Panc1 (cell line): ENCODE measurements around the gene FAR2. TPM values are rescaled to one million over a fixed set of nuclear protein-coding genes. Genes with fewer than 3 reads are reported as not detected.

Experiments
- ATAC-seq: fragments of 200-7000 bp; cut with Tn5 transposase; 2 replicates; pipeline ENCODE4 v1.9.1; 2020; ENCODE audit warnings: mild to moderate bottlenecking, moderate library complexity
- BruUV-seq: library from RNA; stranded (reverse); fragments of 400-500 nt; replicated peaks from 2 replicates; lab custom pipeline; 2021; lab: Mats Ljungman, UMichigan
- CTCF ChIA-PET: fragments of 300-600 bp; sonication (Branson Sonifier 250); formaldehyde crosslinking; loops from one replicate; lab custom pipeline; 2022; ENCODE audit warnings: antibody characterized with exemption; lab: Charles Lee
- POLR2A ChIA-PET: fragments of 300-600 bp; sonication (Branson Sonifier 250); formaldehyde crosslinking; loops from one replicate; lab custom pipeline; 2022; ENCODE audit warnings: antibody characterized with exemption; lab: Charles Lee
- DNase-seq: peaks from one replicate; pipeline ENCODE4 v3.0.0-alpha.2; 2010; ENCODE audit warnings: low read depth, low spot score
- H3K27ac ChIP-seq: 2 replicates; pipeline ENCODE4 v1.5.1; 2011; ENCODE audit warnings: mild to moderate bottlenecking, low read length, inconsistent platforms
- H3K27me3 ChIP-seq: fragments of 200-500 bp; sonication (Bioruptor generic); 2 replicates; pipeline ENCODE4 v1.6.0; 2014; ENCODE audit warnings: low read length, inconsistent platforms; ENCODE audit not compliant: control insufficient read depth, insufficient read depth
- H3K36me3 ChIP-seq: fragments of 200-500 bp; sonication (Bioruptor generic); 2 replicates; pipeline ENCODE4 v1.5.1; 2014; ENCODE audit warnings: inconsistent platforms, mild to moderate bottlenecking, low read length, moderate library complexity; ENCODE audit not compliant: control insufficient read depth, insufficient read depth
- H3K4me1 ChIP-seq: 2 replicates; pipeline ENCODE4 v1.5.1; 2011; ENCODE audit warnings: inconsistent platforms, mild to moderate bottlenecking, low read length, moderate library complexity; ENCODE audit not compliant: control insufficient read depth, insufficient read depth
- H3K4me3 ChIP-seq, 2 experiments: 2 replicates each; pipeline ENCODE4 v1.5.1; 2011 to 2012; ENCODE audit warnings: low read depth in 2 of 2, low read length in 2 of 2, mild to moderate bottlenecking in 2 of 2, inconsistent platforms in 1 of 2, moderate library complexity in 1 of 2
- H3K9me3 ChIP-seq: fragments of 200-500 bp; sonication (Bioruptor generic); 2 replicates; pipeline ENCODE4 v1.5.1; 2014; ENCODE audit warnings: low read depth, mild to moderate bottlenecking, inconsistent platforms, low read length, moderate library complexity; ENCODE audit not compliant: control insufficient read depth, insufficient read depth
- POLR2AphosphoS5 ChIP-seq: IDR thresholded peaks from 2 replicates; pipeline ENCODE4 v1.6.1; 2012; ENCODE audit warnings: mild to moderate bottlenecking, low read depth, low read length, moderate library complexity
- REST ChIP-seq, 2 experiments: IDR thresholded peaks; 2 replicates each; pipeline ENCODE4 v1.6.1; 2011 to 2012; ENCODE audit warnings: low read depth in 2 of 2, control low read depth in 1 of 2, low read length in 1 of 2, mild to moderate bottlenecking in 1 of 2, moderate library complexity in 1 of 2; ENCODE audit not compliant: insufficient read depth in 1 of 2
- SIN3A ChIP-seq: IDR thresholded peaks from 2 replicates; pipeline ENCODE4 v1.6.1; 2012; ENCODE audit warnings: low read depth, mild to moderate bottlenecking, low read length, moderate library complexity, borderline replicate concordance; ENCODE audit not compliant: insufficient read depth
- TCF7L2 ChIP-seq: IDR thresholded peaks from 2 replicates; pipeline ENCODE4 v1.6.1; 2011; ENCODE audit warnings: mild to moderate bottlenecking, low read depth, low read length, inconsistent platforms
- in situ Hi-C: cut with HindIII; loops from 2 replicates; pipeline ENCODE4 v1.10.0; 2016; ENCODE audit warnings: low sequenced_read_pairs, low pct_unique_long_range_greater_than_20kb
- intact Hi-C: fragments of 100-400 bp; cut with micrococcal nuclease; formaldehyde crosslinking; loops from one replicate; pipeline ENCODE4 v1.10.0; 2022; ENCODE audit not compliant: unreplicated experiment
- total RNA-seq: library from RNA; stranded (reverse); gene quantifications from one replicate; pipeline ENCODE4 v1.2.1, GENCODE V29; 2021; ENCODE audit not compliant: unreplicated experiment
- TF ChIP-seq, protein P1 (sequence below): fragments of 450-650 bp; IDR thresholded peaks from 2 replicates; pipeline ENCODE4 v1.5.1; 2017; ENCODE audit warnings: mild to moderate bottlenecking

The FAR2 gene
- total RNA-seq, 1 experiment from 2014 or later: 6.2 TPM

GRCh38 chr12:29110506-29111442 lies 38.3 kb upstream of the FAR2 start:
- Histone ChIP-seq H3K36me3 (no peaks in the 10 kb centered on the region), H3K27ac (no peak overlapping the region), H3K9me3 (peaks cover 3% of the 10 kb centered on the region; the same call in 1 of the 2 replicates), H3K4me1 (no peaks in the 10 kb centered on the region), H3K27me3 (no peaks in the 10 kb centered on the region), H3K4me3 (no peak overlapping the region)
- no peak for ATAC-seq
- intact Hi-C loops (no loop called here), in situ Hi-C loops (no loop called here)
- no TSS peak for BruUV-seq
- TF ChIP-seq SIN3A (no peak), TCF7L2 (no peak)
- DNase-seq: no peak
- ChIA-PET POLR2A (no interaction called here), CTCF (no interaction called here)

- BruUV-seq: no TSS peak
- no peak overlapping the region for H3K4me3 ChIP-seq
- peaks cover 3% of the 10 kb centered on the region; the same call in 1 of the 2 replicates for H3K9me3 ChIP-seq
- CTCF ChIA-PET: no interaction called here
- no peak for TF ChIP-seq REST (IDR thresholded peaks at IDR 0.05; ENCODE audit: insufficient read depth in 1 of 2, low read depth in 2 of 2, low read length in 1 of 2)
- TF ChIP-seq, protein P1, sequence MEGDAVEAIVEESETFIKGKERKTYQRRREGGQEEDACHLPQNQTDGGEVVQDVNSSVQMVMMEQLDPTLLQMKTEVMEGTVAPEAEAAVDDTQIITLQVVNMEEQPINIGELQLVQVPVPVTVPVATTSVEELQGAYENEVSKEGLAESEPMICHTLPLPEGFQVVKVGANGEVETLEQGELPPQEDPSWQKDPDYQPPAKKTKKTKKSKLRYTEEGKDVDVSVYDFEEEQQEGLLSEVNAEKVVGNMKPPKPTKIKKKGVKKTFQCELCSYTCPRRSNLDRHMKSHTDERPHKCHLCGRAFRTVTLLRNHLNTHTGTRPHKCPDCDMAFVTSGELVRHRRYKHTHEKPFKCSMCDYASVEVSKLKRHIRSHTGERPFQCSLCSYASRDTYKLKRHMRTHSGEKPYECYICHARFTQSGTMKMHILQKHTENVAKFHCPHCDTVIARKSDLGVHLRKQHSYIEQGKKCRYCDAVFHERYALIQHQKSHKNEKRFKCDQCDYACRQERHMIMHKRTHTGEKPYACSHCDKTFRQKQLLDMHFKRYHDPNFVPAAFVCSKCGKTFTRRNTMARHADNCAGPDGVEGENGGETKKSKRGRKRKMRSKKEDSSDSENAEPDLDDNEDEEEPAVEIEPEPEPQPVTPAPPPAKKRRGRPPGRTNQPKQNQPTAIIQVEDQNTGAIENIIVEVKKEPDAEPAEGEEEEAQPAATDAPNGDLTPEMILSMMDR: no peak
- TF ChIP-seq SIN3A: no peak
- no peak for TF ChIP-seq TCF7L2
- no peak for TF ChIP-seq POLR2AphosphoS5
- DNase-seq: no peak
- H3K27me3 ChIP-seq: no peaks in the 10 kb centered on the region
- POLR2A ChIA-PET: interaction anchor here (0.6 kb wide), 1 partner anchor 268 kb away, joined by 3 read pairs; the partner anchor contains the start of gene ERGIC2
- intact Hi-C loops: no loop called here
- no peak overlapping the region for H3K27ac ChIP-seq
- H3K36me3 ChIP-seq: no peaks in the 10 kb centered on the region
- ATAC-seq: no peak
- no peaks in the 10 kb centered on the region for H3K4me1 ChIP-seq
- in situ Hi-C loops: no loop called here
These were observed 36.0 kb upstream of the FAR2 start for GRCh38 chr12:29113101-29113500.
